Prostate gland (tissue), 2 donors: ENCODE results near the gene ATP9B. TPM values are rescaled to one million over a fixed set of nuclear protein-coding genes. Genes with fewer than 3 reads are reported as not detected.
A peak's percentile ranks its signal among the peaks of the same experiment; 100 is the strongest.

Source experiments
- DNase-seq: peaks from one replicate; pipeline ENCODE4 v3.0.0-alpha.2; 2019; ENCODE audit warnings: low spot score
- H3K27ac ChIP-seq, 2 donors: fragments of 200-600 bp; sonication (generic); 2 replicates each; pipeline ENCODE4 v1.5.1; 2017 to 2019
- H3K27me3 ChIP-seq: fragments of 200-600 bp; sonication (generic); replicated peaks from 2 replicates; pipeline ENCODE4 v1.5.1; 2019; ENCODE audit not compliant: insufficient read depth
- H3K36me3 ChIP-seq, 2 donors: fragments of 200-600 bp; sonication (generic); 1 replicate in 1 of 2; 2 replicates in 1 of 2; pipeline versions ENCODE4 v1.5.1 to v1.8.1; 2017 to 2019
- H3K4me1 ChIP-seq: fragments of 200-600 bp; sonication (generic); replicated peaks from 2 replicates; pipeline ENCODE4 v1.5.1; 2019
- H3K4me3 ChIP-seq, 2 donors: fragments of 200-600 bp; sonication (generic); 2 replicates each; pipeline ENCODE4 v1.5.1; 2017 to 2019
- H3K9me3 ChIP-seq: fragments of 200-600 bp; sonication (generic); 2 replicates; pipeline ENCODE4 v1.5.1; 2017
- POLR2A ChIP-seq: fragments of 450-650 bp; IDR thresholded peaks from one replicate; pipeline ENCODE4 v1.6.1; 2016; ENCODE audit warnings: antibody characterized with exemption, mild to moderate bottlenecking
- POLR2AphosphoS5 ChIP-seq: sonication (generic); formaldehyde crosslinking; IDR thresholded peaks from one replicate; pipeline ENCODE4 v1.6.1; 2017; ENCODE audit warnings: antibody characterized with exemption
- WGBS: methylation state at CpG from one replicate; pipeline ENCODE4 v1.1.5; 2018; 5-methylcytosine and 5-hydroxymethylcytosine counted together
- intact Hi-C: fragments of 100-400 bp; cut with DNase I; formaldehyde crosslinking; loops from one replicate; pipeline ENCODE4 v1.14.2; 2022
- total RNA-seq, 2 donors: library from RNA; depleted of rRNA; stranded (reverse); fragments of >200 nt; gene quantifications; one replicate each; pipeline ENCODE4 v1.1.0, GENCODE V29; 2016
- TF ChIP-seq, protein P1 (sequence below), 4 experiments: fragments of 200-600 bp in 2 of 4; fragments of 450-650 bp in 2 of 4; sonication (generic) in 2 of 4; IDR thresholded peaks; 1 replicate in 3 of 4; 2 replicates in 1 of 4; pipeline ENCODE4 v1.5.1; 2016 to 2019; ENCODE audit warnings: antibody characterized with exemption in 4 of 4, mild to moderate bottlenecking in 2 of 4, moderate library complexity in 2 of 4

The ATP9B gene, protein sequence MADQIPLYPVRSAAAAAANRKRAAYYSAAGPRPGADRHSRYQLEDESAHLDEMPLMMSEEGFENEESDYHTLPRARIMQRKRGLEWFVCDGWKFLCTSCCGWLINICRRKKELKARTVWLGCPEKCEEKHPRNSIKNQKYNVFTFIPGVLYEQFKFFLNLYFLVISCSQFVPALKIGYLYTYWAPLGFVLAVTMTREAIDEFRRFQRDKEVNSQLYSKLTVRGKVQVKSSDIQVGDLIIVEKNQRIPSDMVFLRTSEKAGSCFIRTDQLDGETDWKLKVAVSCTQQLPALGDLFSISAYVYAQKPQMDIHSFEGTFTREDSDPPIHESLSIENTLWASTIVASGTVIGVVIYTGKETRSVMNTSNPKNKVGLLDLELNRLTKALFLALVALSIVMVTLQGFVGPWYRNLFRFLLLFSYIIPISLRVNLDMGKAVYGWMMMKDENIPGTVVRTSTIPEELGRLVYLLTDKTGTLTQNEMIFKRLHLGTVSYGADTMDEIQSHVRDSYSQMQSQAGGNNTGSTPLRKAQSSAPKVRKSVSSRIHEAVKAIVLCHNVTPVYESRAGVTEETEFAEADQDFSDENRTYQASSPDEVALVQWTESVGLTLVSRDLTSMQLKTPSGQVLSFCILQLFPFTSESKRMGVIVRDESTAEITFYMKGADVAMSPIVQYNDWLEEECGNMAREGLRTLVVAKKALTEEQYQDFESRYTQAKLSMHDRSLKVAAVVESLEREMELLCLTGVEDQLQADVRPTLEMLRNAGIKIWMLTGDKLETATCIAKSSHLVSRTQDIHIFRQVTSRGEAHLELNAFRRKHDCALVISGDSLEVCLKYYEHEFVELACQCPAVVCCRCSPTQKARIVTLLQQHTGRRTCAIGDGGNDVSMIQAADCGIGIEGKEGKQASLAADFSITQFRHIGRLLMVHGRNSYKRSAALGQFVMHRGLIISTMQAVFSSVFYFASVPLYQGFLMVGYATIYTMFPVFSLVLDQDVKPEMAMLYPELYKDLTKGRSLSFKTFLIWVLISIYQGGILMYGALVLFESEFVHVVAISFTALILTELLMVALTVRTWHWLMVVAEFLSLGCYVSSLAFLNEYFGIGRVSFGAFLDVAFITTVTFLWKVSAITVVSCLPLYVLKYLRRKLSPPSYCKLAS
- 10 to 100 TPM; 33.8 to 55.6 TPM for total RNA-seq

DNA sequence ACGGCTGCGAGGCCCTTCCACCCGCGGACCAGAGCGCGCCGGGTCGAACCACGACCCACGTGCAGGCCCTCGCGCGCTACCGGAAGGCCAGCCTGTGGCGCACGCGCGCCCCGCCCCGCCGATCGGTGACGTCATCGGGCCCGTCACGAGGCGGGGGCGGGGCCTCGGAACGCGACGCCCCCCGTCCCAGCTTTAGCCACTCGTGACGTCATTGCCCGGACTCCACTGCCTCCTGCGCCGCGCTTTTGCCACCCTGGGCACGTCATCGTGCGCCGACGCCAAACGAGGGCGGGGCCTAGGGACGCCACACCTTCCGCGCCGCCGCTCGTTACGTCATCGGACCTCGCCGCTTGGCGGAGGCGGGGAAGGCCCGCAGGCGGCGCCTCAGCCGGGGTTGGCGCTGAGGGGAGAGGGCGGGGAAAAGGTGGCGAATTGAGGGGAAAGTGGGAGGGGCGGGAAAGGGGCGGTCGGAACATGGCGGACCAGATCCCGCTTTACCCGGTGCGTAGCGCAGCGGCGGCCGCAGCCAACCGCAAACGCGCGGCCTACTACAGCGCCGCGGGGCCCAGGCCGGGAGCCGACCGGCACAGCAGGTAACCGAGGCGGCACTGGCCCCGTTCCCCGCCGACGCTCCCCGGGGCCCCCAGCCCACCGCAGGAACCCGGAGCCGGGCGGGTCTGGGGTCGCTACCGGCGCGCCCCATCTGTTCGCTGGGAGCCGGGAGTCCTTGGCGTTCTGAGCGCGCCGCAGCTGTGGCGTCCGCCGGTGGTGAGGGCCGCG is at the start of gene ATP9B:
TSS of gene ATP9B (plus strand) at position 458 of the 780 bp plus-strand sequence. CDS start at position 475, 17 bp downstream.
- TF ChIP-seq POLR2A (peak; percentile 74), POLR2AphosphoS5 (peak; percentile 96)
- TF ChIP-seq, protein P1, sequence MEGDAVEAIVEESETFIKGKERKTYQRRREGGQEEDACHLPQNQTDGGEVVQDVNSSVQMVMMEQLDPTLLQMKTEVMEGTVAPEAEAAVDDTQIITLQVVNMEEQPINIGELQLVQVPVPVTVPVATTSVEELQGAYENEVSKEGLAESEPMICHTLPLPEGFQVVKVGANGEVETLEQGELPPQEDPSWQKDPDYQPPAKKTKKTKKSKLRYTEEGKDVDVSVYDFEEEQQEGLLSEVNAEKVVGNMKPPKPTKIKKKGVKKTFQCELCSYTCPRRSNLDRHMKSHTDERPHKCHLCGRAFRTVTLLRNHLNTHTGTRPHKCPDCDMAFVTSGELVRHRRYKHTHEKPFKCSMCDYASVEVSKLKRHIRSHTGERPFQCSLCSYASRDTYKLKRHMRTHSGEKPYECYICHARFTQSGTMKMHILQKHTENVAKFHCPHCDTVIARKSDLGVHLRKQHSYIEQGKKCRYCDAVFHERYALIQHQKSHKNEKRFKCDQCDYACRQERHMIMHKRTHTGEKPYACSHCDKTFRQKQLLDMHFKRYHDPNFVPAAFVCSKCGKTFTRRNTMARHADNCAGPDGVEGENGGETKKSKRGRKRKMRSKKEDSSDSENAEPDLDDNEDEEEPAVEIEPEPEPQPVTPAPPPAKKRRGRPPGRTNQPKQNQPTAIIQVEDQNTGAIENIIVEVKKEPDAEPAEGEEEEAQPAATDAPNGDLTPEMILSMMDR (IDR thresholded peaks at IDR 0.05): peak in 3 of 4 experiments; percentile 17 to 61 (median 29)
- Histone ChIP-seq H3K4me3 (peak within 1 kb of the TSS; percentile 87 to 99), H3K9me3 (no peaks in the 10 kb centered on the region), H3K4me1 (no peaks in the 10 kb centered on the region), H3K27me3 (no peaks in the 10 kb centered on the region), H3K36me3 (no peaks in the 10 kb centered on the region), H3K27ac (peak within 1 kb of the TSS; percentile 91 to 95)
- intact Hi-C loops: loop anchor here (10.0 kb wide), 1 partner anchor 606 kb away; the partner anchor contains the start of gene CTDP1
- WGBS: under 1% methylated on average over 84 of the region's 112 CpGs
- peak; percentile 96 for DNase-seq

DNA sequence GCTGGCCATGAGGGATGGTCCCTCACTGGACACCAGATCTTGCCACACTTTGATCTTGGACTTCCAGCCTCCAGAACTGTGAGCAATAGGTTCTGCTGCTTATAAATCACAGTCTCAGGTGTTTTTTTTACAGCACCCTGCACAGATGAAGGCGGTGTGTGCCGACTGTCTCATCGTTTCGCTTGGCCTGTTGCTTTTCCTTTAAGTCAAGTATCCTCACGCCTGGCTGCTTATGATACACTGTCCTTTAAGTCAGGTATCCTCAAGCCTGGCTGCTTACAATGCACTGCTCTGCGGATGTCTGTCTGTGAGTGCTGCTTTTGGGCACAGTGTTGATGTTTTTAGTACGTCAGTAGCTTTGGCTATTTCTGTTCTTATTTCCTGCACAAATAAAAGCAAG is 49.3 kb upstream of the ATP9B start:
- H3K4me3 ChIP-seq: no peak overlapping the region

DNA sequence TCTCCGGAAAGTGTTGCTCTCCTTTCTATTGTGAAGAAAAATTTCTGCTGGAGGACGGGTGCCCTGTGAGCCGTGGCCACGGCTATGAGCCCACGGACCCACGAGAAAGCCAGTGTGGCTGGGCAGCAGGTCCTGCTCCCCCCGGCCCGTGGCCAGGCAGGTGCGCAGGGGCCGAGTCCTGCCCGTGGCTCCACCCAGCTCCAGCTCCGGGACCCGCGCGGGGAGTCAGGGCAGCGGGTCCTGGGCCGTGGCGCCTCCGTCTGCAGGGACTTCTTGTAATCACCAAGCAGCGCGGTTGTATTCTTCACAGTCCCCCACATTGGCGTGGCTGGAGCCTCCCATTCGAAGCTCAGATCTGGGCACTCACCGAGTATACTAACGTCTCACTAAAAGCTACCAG is 46.6 kb upstream of the ATP9B start:
- TF ChIP-seq, protein P1 (IDR thresholded peaks at IDR 0.05): no peak
- TF ChIP-seq POLR2A (no peak), POLR2AphosphoS5 (no peak)

More for the DNA sequence above, 49.3 kb upstream of the ATP9B start:
- Histone ChIP-seq H3K36me3 (no peaks in the 10 kb centered on the region), H3K27me3 (peaks cover 1% of the 10 kb centered on the region), H3K9me3 (no peaks in the 10 kb centered on the region), H3K4me1 (no peaks in the 10 kb centered on the region), H3K27ac (no peak overlapping the region)
- DNase-seq: no peak
- WGBS: 58% methylated on average over 7 of the region's 7 CpGs
- no peak for TF ChIP-seq POLR2AphosphoS5
- TF ChIP-seq, protein P1 (IDR thresholded peaks at IDR 0.05): no peak
- no peak for TF ChIP-seq POLR2A
- intact Hi-C loops: no loop called here

DNA sequence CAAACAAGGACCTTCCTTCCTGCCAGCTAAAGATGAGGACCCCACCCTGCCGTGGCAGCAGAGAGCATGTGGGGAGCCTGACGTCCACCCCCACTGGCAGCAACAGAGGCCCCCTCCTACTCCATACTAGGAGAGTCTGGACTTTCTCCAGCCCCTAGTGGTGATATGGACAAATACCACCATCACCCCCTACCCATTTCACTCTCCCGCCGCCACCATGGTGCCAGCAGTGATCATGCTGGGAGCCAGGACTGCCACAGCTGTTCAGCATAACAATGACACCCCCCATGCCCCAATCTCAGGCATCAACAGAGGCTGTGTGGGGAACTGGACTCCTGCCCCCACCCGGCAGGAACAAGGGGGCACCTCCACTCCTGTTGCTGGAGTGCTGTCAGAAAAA is 42.7 kb upstream of the ATP9B start:
- Histone ChIP-seq H3K9me3 (no peaks in the 10 kb centered on the region), H3K36me3 (no peaks in the 10 kb centered on the region), H3K27me3 (no peaks in the 10 kb centered on the region), H3K4me1 (no peaks in the 10 kb centered on the region), H3K4me3 (no peak overlapping the region), H3K27ac (no peak overlapping the region)
- DNase-seq: no peak
- intact Hi-C loops: no loop called here
- TF ChIP-seq POLR2A (no peak), POLR2AphosphoS5 (no peak)
- TF ChIP-seq, protein P1 (IDR thresholded peaks at IDR 0.05): no peak
- WGBS: 56% methylated on average over 5 of the region's 5 CpGs

More for the DNA sequence above, 46.6 kb upstream of the ATP9B start:
- Histone ChIP-seq H3K4me1 (no peaks in the 10 kb centered on the region), H3K27ac (no peak overlapping the region), H3K27me3 (no peaks in the 10 kb centered on the region), H3K4me3 (no peak overlapping the region), H3K9me3 (no peaks in the 10 kb centered on the region), H3K36me3 (no peaks in the 10 kb centered on the region)
- DNase-seq: no peak
- intact Hi-C loops: no loop called here
- 98% methylated on average over 25 of the region's 25 CpGs for WGBS
